GM23338 (cell line): ENCODE results near the gene FBXW8. TPM values are rescaled to one million over a fixed set of nuclear protein-coding genes. Genes with fewer than 3 reads are reported as not detected.

Source experiments
- ATAC-seq: fragments of 200-7000 bp; cut with Tn5 transposase; 3 replicates; pipeline ENCODE4 v1.9.1; 2020
- DNase-seq: peaks from one replicate; pipeline ENCODE4 v3.0.0-alpha.2; 2015; ENCODE audit warnings: low spot score
- H2AFZ ChIP-seq: fragments of 200-600 bp; sonication (generic); 2 replicates; pipeline ENCODE4 v1.8.0; 2016; ENCODE audit warnings: antibody characterized with exemption, mild to moderate bottlenecking, moderate library complexity
- H3F3A ChIP-seq: fragments of 200-600 bp; sonication (generic); replicated peaks from 2 replicates; pipeline ENCODE4 v1.8.0; 2017; ENCODE audit warnings: antibody characterized with exemption, mixed run types, low read depth
- H3K27ac ChIP-seq: fragments of 200-600 bp; sonication (generic); 2 replicates; pipeline ENCODE4 v1.6.1; 2016; ENCODE audit warnings: low read depth
- H3K27me3 ChIP-seq: fragments of 200-600 bp; sonication (generic); 2 replicates; pipeline ENCODE4 v1.8.0; 2016; ENCODE audit warnings: mild to moderate bottlenecking, mixed run types, moderate library complexity; ENCODE audit not compliant: insufficient read depth
- H3K36me3 ChIP-seq: fragments of 200-600 bp; sonication (generic); 2 replicates; pipeline ENCODE4 v1.8.0; 2016; ENCODE audit warnings: mild to moderate bottlenecking; ENCODE audit not compliant: insufficient read depth
- H3K4me1 ChIP-seq: fragments of 200-600 bp; sonication (generic); 2 replicates; pipeline ENCODE4 v1.8.0; 2016; ENCODE audit warnings: mild to moderate bottlenecking, moderate library complexity; ENCODE audit not compliant: insufficient read depth
- H3K4me2 ChIP-seq: fragments of 200-600 bp; sonication (generic); 2 replicates; pipeline ENCODE4 v1.7.1; 2017; ENCODE audit warnings: mixed run types
- H3K4me3 ChIP-seq: fragments of 200-600 bp; sonication (generic); 2 replicates; pipeline ENCODE4 v1.6.1; 2016; ENCODE audit warnings: mixed run types
- H3K79me2 ChIP-seq: fragments of 200-600 bp; sonication (generic); replicated peaks from 2 replicates; pipeline ENCODE4 v1.8.0; 2017; ENCODE audit warnings: mild to moderate bottlenecking; ENCODE audit not compliant: insufficient read depth
- H3K9me2 ChIP-seq: fragments of 200-600 bp; sonication (generic); 2 replicates; pipeline ENCODE4 v1.8.0; 2017; ENCODE audit not compliant: insufficient read depth
- H4K20me1 ChIP-seq: fragments of 200-600 bp; sonication (generic); replicated peaks from 2 replicates; pipeline ENCODE4 v1.8.0; 2017; ENCODE audit warnings: mild to moderate bottlenecking; ENCODE audit not compliant: insufficient read depth
- H3K27ac Mint-ChIP-seq: 2 replicates; pipeline ENCODE4 v1.8.0; 2020; ENCODE audit warnings: inconsistent platforms, mild to moderate bottlenecking, moderate library complexity, mixed read lengths
- H3K27me3 Mint-ChIP-seq: 3 replicates; pipeline ENCODE4 v1.8.0; 2022; ENCODE audit warnings: low read depth, mild to moderate bottlenecking, moderate library complexity, mixed read lengths, inconsistent platforms; ENCODE audit not compliant: insufficient read depth, poor library complexity
- H3K36me3 Mint-ChIP-seq: 3 replicates; pipeline ENCODE4 v1.8.0; 2021; ENCODE audit warnings: low read depth, mild to moderate bottlenecking, inconsistent platforms, moderate library complexity, mixed read lengths
- H3K4me1 Mint-ChIP-seq: 3 replicates; pipeline ENCODE4 v1.8.0; 2020; ENCODE audit warnings: mild to moderate bottlenecking, inconsistent platforms, mixed read lengths
- H3K4me3 Mint-ChIP-seq: 3 replicates; pipeline ENCODE4 v1.8.0; 2021; ENCODE audit warnings: moderate library complexity, mild to moderate bottlenecking, inconsistent platforms, mixed read lengths
- H3K9me3 Mint-ChIP-seq: 3 replicates; pipeline ENCODE4 v1.8.0; 2020; ENCODE audit warnings: moderate library complexity, mild to moderate bottlenecking, inconsistent platforms, mixed read lengths
- EZH2 ChIP-seq: fragments of 200-600 bp; sonication (generic); IDR thresholded peaks from one replicate; pipeline ENCODE4 v1.8.0; 2017; ENCODE audit warnings: antibody characterized with exemption, mild to moderate bottlenecking, low read depth; ENCODE audit not compliant: unreplicated experiment
- polyA plus RNA-seq: library from polyadenylated mRNA; unstranded; fragments of >200 nt; fragmentation: Nextera tagmentation; extraction: Ambion mirVana; gene quantifications from 2 replicates; pipeline ENCODE4 v1.2.1, GENCODE V29; 2016
- total RNA-seq: library from RNA; depleted of rRNA; stranded (reverse); fragments of >200 nt; shearing (Covaris generic); gene quantifications from 2 replicates; pipeline ENCODE4 v1.2.3, GENCODE V29; 2014
- TF ChIP-seq, protein P1 (sequence below): fragments of 250-450 bp; sonication (Bioruptor Pico); IDR thresholded peaks from 2 replicates; pipeline ENCODE4 v1.5.0; 2020; ENCODE audit warnings: mild to moderate bottlenecking, moderate library complexity
- TF ChIP-seq, protein P2 (sequence below): IDR thresholded peaks from 2 replicates; pipeline ENCODE4 v1.6.1; 2016; ENCODE audit warnings: antibody characterized with exemption

The FBXW8 gene
- total and polyA plus RNA-seq, 2 experiments from 2014 or later: 4.6 to 13.9 TPM

DNA sequence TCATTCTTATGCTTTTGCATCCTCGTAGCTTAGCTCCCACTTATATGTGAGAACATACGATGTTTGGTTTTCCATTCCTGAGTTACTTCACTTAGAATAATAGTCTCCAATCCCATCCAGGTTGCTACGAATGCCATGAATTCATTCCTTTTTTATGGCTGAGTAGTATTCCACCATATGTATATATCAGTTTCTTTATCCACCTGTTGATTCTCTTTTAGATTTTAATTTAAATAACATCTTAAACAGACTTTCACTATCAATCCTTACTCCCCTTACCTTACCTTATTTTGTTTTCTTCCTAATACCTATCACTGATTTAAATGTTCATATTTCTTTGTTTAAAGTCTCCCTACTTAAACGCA is 488 bp upstream of the FBXW8 start (continued):
- TF ChIP-seq, protein P1, sequence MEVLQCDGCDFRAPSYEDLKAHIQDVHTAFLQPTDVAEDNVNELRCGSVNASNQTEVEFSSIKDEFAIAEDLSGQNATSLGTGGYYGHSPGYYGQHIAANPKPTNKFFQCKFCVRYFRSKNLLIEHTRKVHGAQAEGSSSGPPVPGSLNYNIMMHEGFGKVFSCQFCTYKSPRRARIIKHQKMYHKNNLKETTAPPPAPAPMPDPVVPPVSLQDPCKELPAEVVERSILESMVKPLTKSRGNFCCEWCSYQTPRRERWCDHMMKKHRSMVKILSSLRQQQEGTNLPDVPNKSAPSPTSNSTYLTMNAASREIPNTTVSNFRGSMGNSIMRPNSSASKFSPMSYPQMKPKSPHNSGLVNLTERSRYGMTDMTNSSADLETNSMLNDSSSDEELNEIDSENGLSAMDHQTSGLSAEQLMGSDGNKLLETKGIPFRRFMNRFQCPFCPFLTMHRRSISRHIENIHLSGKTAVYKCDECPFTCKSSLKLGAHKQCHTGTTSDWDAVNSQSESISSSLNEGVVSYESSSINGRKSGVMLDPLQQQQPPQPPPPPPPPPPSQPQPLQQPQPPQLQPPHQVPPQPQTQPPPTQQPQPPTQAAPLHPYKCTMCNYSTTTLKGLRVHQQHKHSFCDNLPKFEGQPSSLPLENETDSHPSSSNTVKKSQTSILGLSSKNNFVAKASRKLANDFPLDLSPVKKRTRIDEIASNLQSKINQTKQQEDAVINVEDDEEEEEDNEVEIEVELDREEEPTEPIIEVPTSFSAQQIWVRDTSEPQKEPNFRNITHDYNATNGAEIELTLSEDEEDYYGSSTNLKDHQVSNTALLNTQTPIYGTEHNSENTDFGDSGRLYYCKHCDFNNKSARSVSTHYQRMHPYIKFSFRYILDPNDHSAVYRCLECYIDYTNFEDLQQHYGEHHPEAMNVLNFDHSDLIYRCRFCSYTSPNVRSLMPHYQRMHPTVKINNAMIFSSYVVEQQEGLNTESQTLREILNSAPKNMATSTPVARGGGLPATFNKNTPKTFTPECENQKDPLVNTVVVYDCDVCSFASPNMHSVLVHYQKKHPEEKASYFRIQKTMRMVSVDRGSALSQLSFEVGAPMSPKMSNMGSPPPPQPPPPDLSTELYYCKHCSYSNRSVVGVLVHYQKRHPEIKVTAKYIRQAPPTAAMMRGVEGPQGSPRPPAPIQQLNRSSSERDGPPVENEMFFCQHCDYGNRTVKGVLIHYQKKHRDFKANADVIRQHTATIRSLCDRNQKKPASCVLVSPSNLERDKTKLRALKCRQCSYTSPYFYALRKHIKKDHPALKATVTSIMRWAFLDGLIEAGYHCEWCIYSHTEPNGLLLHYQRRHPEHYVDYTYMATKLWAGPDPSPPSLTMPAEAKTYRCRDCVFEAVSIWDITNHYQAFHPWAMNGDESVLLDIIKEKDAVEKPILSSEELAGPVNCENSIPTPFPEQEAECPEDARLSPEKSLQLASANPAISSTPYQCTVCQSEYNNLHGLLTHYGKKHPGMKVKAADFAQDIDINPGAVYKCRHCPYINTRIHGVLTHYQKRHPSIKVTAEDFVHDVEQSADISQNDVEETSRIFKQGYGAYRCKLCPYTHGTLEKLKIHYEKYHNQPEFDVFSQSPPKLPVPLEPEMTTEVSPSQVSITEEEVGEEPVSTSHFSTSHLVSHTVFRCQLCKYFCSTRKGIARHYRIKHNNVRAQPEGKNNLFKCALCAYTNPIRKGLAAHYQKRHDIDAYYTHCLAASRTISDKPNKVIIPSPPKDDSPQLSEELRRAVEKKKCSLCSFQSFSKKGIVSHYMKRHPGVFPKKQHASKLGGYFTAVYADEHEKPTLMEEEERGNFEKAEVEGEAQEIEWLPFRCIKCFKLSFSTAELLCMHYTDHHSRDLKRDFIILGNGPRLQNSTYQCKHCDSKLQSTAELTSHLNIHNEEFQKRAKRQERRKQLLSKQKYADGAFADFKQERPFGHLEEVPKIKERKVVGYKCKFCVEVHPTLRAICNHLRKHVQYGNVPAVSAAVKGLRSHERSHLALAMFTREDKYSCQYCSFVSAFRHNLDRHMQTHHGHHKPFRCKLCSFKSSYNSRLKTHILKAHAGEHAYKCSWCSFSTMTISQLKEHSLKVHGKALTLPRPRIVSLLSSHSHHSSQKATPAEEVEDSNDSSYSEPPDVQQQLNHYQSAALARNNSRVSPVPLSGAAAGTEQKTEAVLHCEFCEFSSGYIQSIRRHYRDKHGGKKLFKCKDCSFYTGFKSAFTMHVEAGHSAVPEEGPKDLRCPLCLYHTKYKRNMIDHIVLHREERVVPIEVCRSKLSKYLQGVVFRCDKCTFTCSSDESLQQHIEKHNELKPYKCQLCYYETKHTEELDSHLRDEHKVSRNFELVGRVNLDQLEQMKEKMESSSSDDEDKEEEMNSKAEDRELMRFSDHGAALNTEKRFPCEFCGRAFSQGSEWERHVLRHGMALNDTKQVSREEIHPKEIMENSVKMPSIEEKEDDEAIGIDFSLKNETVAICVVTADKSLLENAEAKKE: no peak
- TF ChIP-seq, protein P2, sequence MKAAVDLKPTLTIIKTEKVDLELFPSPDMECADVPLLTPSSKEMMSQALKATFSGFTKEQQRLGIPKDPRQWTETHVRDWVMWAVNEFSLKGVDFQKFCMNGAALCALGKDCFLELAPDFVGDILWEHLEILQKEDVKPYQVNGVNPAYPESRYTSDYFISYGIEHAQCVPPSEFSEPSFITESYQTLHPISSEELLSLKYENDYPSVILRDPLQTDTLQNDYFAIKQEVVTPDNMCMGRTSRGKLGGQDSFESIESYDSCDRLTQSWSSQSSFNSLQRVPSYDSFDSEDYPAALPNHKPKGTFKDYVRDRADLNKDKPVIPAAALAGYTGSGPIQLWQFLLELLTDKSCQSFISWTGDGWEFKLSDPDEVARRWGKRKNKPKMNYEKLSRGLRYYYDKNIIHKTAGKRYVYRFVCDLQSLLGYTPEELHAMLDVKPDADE: no peak

DNA sequence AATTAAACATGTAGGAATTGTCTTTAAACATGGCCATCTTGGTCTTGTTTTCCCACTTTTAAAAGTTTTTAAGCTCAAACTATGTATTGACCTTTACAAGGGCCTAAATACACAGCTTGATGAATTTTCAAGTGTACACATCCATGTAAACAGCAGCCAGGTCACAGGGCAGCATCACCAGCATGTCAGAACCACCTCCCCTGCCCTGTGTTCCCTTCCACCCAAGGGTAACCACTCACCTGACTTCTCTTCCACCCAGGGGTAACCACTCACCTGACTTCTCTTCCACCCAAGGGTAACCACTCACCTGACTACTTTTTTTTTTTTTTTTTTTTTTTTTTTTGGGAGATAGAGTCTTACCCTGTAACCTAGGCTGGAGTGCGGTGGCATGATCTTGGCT is 4.6 kb downstream of the FBXW8 start:
- Mint-ChIP-seq H3K4me3 (no peak overlapping the region), H3K4me1 (peaks cover 17% of the 10 kb centered on the region), H3K36me3 (peaks cover 25% of the 10 kb centered on the region; the same call in 2 of the 3 replicates), H3K27me3 (peaks cover 9% of the 10 kb centered on the region), H3K27ac (no peak overlapping the region; the same call in 1 of the 2 replicates), H3K9me3 (no peaks in the 10 kb centered on the region)
- no peak for TF ChIP-seq EZH2
- peaks cover 33% of the 10 kb centered on the region for H3K79me2 ChIP-seq
- 0 out of 2 replicates have a peak, but pooled peaks cover 4% of the 10 kb centered on the region for H3F3A ChIP-seq
- H3K36me3 ChIP-seq: no peaks in the 10 kb centered on the region
- H2AFZ ChIP-seq: no peak overlapping the region
- no peaks in the 10 kb centered on the region; the same call in 1 of the 2 replicates for H3K9me2 ChIP-seq
- H3K4me2 ChIP-seq: no peak overlapping the region
- no peaks in the 10 kb centered on the region for H3K27me3 ChIP-seq
- H3K4me1 ChIP-seq: peaks cover 6% of the 10 kb centered on the region; the same call in 1 of the 2 replicates
- H3K4me3 ChIP-seq: no peak overlapping the region
- DNase-seq (no peak), ATAC-seq (no peak)
- H4K20me1 ChIP-seq: peaks cover 11% of the 10 kb centered on the region; the same call in 1 of the 2 replicates
- H3K27ac ChIP-seq: no peak overlapping the region
